ENCODE data around the gene KRT4. TPM values are rescaled to one million over a fixed set of nuclear protein-coding genes. Genes with fewer than 3 reads are reported as not detected.

The KRT4 gene
- total RNA-seq, 4 donors from 2014 or later = 3.5 to 227 (median 10.8) TPM

DNA sequence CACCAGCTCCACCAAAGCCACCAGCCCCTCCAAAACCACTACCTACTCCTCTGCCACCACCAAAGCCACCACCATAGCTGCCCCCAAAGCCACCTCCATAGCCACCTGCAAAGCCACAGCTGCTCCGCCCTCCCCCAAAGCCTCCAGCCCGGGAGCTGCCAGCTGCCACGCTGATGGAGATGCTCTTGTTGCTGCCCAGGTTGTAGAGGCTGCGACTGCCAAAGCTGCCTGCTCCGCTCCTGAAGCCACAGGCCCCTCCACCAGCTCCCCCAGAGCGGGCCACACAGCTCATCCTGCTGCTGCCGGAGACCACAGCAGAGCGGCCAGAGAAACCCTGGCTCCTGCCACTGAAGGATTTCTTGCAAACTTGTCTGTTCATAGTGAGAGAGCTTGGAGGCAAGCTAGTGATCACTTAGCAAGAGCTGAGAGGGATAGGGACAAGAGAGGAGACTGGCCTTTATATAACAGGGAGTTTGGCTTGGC is 37.0 kb downstream of the KRT4 start, which contains the start of gene KRT76:
TSS of gene KRT76 (minus strand) at position 433 of the 483 bp plus-strand sequence. CDS start at position 379, 54 bp downstream.
- Histone ChIP-seq H3K36me3 (no peaks in the 10 kb centered on the region), H3K9me3 (no peaks in the 10 kb centered on the region), H3K27me3 (peaks cover 35% of the 10 kb centered on the region), H3K4me1 (no peaks in the 10 kb centered on the region), H3K27ac (no peak within 1 kb of the TSS), H3K4me3 (no peak within 1 kb of the TSS)
- TF ChIP-seq EP300 (IDR thresholded peaks at IDR 0.05) (no peak), POLR2A (IDR thresholded peaks at IDR 0.05) (no peak), POLR2AphosphoS5 (IDR thresholded peaks at IDR 0.05) (no peak)
- TF ChIP-seq, protein P1, sequence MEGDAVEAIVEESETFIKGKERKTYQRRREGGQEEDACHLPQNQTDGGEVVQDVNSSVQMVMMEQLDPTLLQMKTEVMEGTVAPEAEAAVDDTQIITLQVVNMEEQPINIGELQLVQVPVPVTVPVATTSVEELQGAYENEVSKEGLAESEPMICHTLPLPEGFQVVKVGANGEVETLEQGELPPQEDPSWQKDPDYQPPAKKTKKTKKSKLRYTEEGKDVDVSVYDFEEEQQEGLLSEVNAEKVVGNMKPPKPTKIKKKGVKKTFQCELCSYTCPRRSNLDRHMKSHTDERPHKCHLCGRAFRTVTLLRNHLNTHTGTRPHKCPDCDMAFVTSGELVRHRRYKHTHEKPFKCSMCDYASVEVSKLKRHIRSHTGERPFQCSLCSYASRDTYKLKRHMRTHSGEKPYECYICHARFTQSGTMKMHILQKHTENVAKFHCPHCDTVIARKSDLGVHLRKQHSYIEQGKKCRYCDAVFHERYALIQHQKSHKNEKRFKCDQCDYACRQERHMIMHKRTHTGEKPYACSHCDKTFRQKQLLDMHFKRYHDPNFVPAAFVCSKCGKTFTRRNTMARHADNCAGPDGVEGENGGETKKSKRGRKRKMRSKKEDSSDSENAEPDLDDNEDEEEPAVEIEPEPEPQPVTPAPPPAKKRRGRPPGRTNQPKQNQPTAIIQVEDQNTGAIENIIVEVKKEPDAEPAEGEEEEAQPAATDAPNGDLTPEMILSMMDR (IDR thresholded peaks at IDR 0.05) = no peak
- ATAC-seq = no peak
- WGBS, 2 donors (ENCODE audit: low coverage in 1 of 2) = no CpG with 5 or more reads among the region's 8 CpGs

DNA sequence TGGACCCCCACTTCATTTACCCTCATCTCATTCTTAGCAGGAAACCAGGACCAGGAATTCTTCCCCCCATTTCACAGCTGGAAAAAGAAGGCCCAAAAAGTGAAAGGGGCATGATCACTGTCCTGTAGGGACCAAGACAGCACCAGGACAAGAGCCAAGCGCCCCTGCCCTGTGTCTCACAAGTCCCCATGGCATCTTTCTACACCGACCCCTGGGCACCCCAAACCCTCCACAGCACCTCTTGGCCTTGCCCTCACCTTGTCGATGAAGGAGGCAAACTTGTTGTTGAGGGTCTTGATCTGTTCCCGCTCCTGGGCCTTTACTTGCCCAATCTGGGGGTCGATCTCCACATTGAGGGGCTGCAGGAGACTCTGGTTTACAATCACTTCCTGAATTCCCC is 37.5 kb downstream of the KRT4 start:
- no peaks in the 10 kb centered on the region for H3K9me3 ChIP-seq
- 100% methylated on average over 2 of the region's 5 CpGs; no CpG with 5 or more reads in 1 of the 2 donors for WGBS, 2 donors (ENCODE audit: low coverage in 1 of 2)
- no peak overlapping the region for H3K4me3 ChIP-seq
- peaks cover 33% of the 10 kb centered on the region for H3K27me3 ChIP-seq
- H3K36me3 ChIP-seq = no peaks in the 10 kb centered on the region
- TF ChIP-seq, protein P1 (IDR thresholded peaks at IDR 0.05) = no peak
- TF ChIP-seq POLR2AphosphoS5 (IDR thresholded peaks at IDR 0.05) (no peak), EP300 (IDR thresholded peaks at IDR 0.05) (no peak), POLR2A (IDR thresholded peaks at IDR 0.05) (no peak)
- H3K27ac ChIP-seq = no peak overlapping the region
- H3K4me1 ChIP-seq = no peaks in the 10 kb centered on the region
- no peak for ATAC-seq

DNA sequence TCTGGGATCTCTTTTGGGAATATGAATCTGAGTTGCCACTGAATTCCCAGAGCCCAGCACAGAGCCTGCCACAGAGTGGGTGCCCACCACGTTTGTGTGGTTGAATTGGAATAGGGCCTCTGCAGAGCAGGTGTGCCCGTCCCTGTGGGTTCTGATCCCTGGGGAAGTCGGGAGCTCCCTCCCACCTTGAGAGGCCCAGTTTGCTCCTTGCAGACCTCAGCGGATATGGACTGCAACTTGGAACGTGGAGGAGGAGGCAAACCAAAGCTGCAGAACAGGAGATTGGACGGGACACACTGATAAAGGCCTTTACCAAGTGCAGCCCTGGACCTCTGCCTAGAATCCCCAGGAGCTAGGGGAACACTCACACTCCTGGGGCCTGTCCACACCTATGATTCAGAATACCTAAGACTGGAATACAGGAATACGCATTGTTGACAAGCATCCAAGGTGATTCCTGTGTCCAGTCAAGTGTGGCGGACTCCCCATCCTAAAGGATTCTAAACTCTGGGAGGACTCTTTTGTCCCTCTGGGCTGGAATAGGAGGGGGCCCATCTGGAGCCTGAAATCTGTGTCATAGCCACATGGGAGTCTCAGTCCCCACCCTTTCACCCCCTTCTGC is 39.2 kb downstream of the KRT4 start:
- H3K27me3 ChIP-seq = peaks cover 29% of the 10 kb centered on the region
- no peaks in the 10 kb centered on the region for H3K9me3 ChIP-seq
- H3K36me3 ChIP-seq = no peaks in the 10 kb centered on the region
- no peak for ATAC-seq
- H3K27ac ChIP-seq = no peak overlapping the region
- 80 to 100% methylated on average over 1 to 2 of the region's 8 CpGs for WGBS, 2 donors (ENCODE audit: low coverage in 1 of 2)
- TF ChIP-seq, protein P1 (IDR thresholded peaks at IDR 0.05) = no peak
- TF ChIP-seq POLR2AphosphoS5 (IDR thresholded peaks at IDR 0.05) (no peak), EP300 (IDR thresholded peaks at IDR 0.05) (no peak), POLR2A (IDR thresholded peaks at IDR 0.05) (no peak)
- no peaks in the 10 kb centered on the region for H3K4me1 ChIP-seq
- no peak overlapping the region for H3K4me3 ChIP-seq

DNA sequence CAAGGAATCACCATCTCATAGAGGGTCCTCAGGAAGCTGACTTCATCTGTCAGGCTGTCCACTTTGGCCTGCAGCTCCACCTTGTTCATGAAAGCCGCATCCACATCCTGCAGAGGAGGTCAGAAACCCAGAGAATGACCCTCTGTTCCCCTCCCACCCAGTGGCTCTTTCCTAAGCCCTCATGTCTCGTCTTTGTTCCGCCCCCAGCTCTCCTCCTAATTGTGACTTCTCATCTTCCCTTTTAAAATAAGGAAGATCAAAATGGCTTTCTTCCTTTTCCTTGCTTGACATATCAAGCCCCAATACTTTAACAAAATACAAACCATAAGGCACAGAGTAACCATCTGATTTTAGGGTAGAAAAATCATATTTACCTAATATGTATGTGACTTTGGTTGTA is 41.1 kb downstream of the KRT4 start:
- no peak for ATAC-seq
- TF ChIP-seq EP300 (IDR thresholded peaks at IDR 0.05) (no peak), POLR2A (IDR thresholded peaks at IDR 0.05) (no peak), POLR2AphosphoS5 (IDR thresholded peaks at IDR 0.05) (no peak)
- TF ChIP-seq, protein P1 (IDR thresholded peaks at IDR 0.05) = no peak
- no peak overlapping the region for H3K4me3 ChIP-seq

DNA sequence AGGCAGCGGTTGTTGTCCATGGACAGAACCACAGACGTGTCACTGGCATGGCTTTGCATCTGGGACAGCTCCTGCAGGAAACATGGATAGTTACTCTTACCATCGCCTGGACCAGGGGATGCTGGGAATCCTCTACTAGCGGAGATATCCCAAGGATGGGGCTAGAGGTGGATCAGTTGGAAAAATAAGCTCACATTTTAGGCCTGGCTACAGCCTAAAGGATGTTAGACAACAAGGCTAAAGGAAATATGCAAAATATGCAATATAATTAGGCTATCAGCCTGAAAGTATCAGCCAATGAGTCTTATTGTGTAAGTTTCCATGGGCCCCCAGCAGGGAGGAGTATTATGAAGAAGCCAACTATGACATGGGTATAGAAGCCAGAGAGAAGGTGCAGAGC is 41.7 kb downstream of the KRT4 start:
- TF ChIP-seq EP300 (IDR thresholded peaks at IDR 0.05) (no peak), POLR2AphosphoS5 (IDR thresholded peaks at IDR 0.05) (no peak), POLR2A (IDR thresholded peaks at IDR 0.05) (no peak)
- TF ChIP-seq, protein P1 (IDR thresholded peaks at IDR 0.05) = no peak
- 74% methylated on average over 3 of the region's 4 CpGs; no CpG with 5 or more reads in 1 of the 2 donors for WGBS, 2 donors (ENCODE audit: low coverage in 1 of 2)
- peaks cover 26% of the 10 kb centered on the region for H3K27me3 ChIP-seq
- H3K4me3 ChIP-seq = no peak overlapping the region
- no peaks in the 10 kb centered on the region for H3K4me1 ChIP-seq
- no peaks in the 10 kb centered on the region for H3K36me3 ChIP-seq
- no peaks in the 10 kb centered on the region for H3K9me3 ChIP-seq
- ATAC-seq = no peak
- no peak overlapping the region for H3K27ac ChIP-seq

More for the DNA sequence above, 41.1 kb downstream of the KRT4 start:
- H3K27me3 ChIP-seq = peaks cover 32% of the 10 kb centered on the region
- no peaks in the 10 kb centered on the region for H3K4me1 ChIP-seq
- H3K9me3 ChIP-seq = no peaks in the 10 kb centered on the region
- H3K36me3 ChIP-seq = no peaks in the 10 kb centered on the region
- WGBS, 2 donors (ENCODE audit: low coverage in 1 of 2) = 53 to 79% methylated on average over 2 to 3 of the region's 3 CpGs
- H3K27ac ChIP-seq = no peak overlapping the region

Data from gastroesophageal sphincter (tissue), 4 donors.